H1 (cell line): Measurements from ENCODE around the gene TPD52L2. TPM values are rescaled to one million over a fixed set of nuclear protein-coding genes. Genes with fewer than 3 reads are reported as not detected.
A peak's percentile ranks its signal among the peaks of the same experiment; 100 is the strongest.

ENCODE experiments used
- CTCF ChIA-PET: fragments of 300-600 bp; sonication (Branson Sonifier 250); formaldehyde crosslinking; loops from one replicate; lab custom pipeline; 2021; ENCODE audit not compliant: partially characterized antibody; lab: Charles Lee
- POLR2A ChIA-PET: fragments of 300-600 bp; sonication (Branson Sonifier 250); formaldehyde crosslinking; loops from one replicate; lab custom pipeline; 2021; ENCODE audit warnings: inconsistent platforms; ENCODE audit not compliant: partially characterized antibody; lab: Charles Lee
- DNase-seq, 2 experiments: peaks; one replicate each; pipeline versions ENCODE4 v3.0.0 to v3.0.0-alpha.2; 2010 to 2022; ENCODE audit warnings: low spot score in 2 of 2, low read depth in 1 of 2, mixed read lengths in 1 of 2
- FAIRE-seq: peaks from 2 replicates; lab custom pipeline; 2011; peaks lifted over from hg19 to GRCh38; lab: Jason Lieb, UNC
- H2AFZ ChIP-seq: 2 replicates; pipeline ENCODE4 v1.8.1; 2012; ENCODE audit warnings: low read length, inconsistent platforms
- H2AK5ac ChIP-seq: 2 replicates; pipeline ENCODE4 v1.6.1; 2013; ENCODE audit warnings: low read depth, low read length
- H2BK120ac ChIP-seq: replicated peaks from 2 replicates; pipeline ENCODE3; 2013; ENCODE audit warnings: low read depth, low read length, inconsistent platforms
- H2BK12ac ChIP-seq: 2 replicates; pipeline ENCODE4 v1.6.1; 2013; ENCODE audit warnings: low read depth, low read length
- H2BK15ac ChIP-seq: 2 replicates; pipeline ENCODE4 v1.6.1; 2013; ENCODE audit warnings: low read length
- H2BK20ac ChIP-seq: 2 replicates; pipeline ENCODE4 v1.6.1; 2013; ENCODE audit warnings: low read length
- H2BK5ac ChIP-seq: 2 replicates; pipeline ENCODE4 v1.6.1; 2013; ENCODE audit warnings: low read depth, low read length
- H3K14ac ChIP-seq: 2 replicates; pipeline ENCODE4 v1.6.1; 2013; ENCODE audit warnings: inconsistent platforms; ENCODE audit not compliant: insufficient read length
- H3K18ac ChIP-seq: 2 replicates; pipeline ENCODE4 v1.6.1; 2013; ENCODE audit warnings: low read length; ENCODE audit errors: extremely low read depth
- H3K23ac ChIP-seq: 2 replicates; pipeline ENCODE4 v1.6.1; 2013; ENCODE audit warnings: inconsistent platforms; ENCODE audit not compliant: insufficient read length
- H3K23me2 ChIP-seq: 2 replicates; pipeline ENCODE4 v1.6.1; 2013; ENCODE audit warnings: low read depth, low read length
- H3K27ac ChIP-seq: 2 replicates; pipeline ENCODE4 v1.6.1; 2011; ENCODE audit warnings: low read depth, low read length, inconsistent platforms
- H3K27me3 ChIP-seq, 4 experiments: replicated peaks in 1 of 4; 1 replicate in 1 of 4; 2 replicates in 3 of 4; pipeline versions ENCODE4 v1.6.1 to v1.8.1; 2011 to 2013; ENCODE audit warnings: low read length in 3 of 4, mild to moderate bottlenecking in 3 of 4, inconsistent platforms in 2 of 4, mixed read lengths in 2 of 4, moderate library complexity in 1 of 4; ENCODE audit not compliant: control insufficient read depth in 3 of 4, insufficient read depth in 3 of 4; ENCODE audit errors: extremely low read depth in 1 of 4
- H3K36me3 ChIP-seq, 4 experiments: 2 replicates each; pipeline versions ENCODE4 v1.6.1 to v1.8.1; 2011 to 2013; ENCODE audit warnings: mild to moderate bottlenecking in 4 of 4, low read length in 3 of 4, moderate library complexity in 2 of 4, control low read depth in 1 of 4, inconsistent platforms in 1 of 4; ENCODE audit not compliant: insufficient read depth in 4 of 4, control insufficient read depth in 2 of 4
- H3K4ac ChIP-seq: replicated peaks from 2 replicates; pipeline ENCODE3; 2013; ENCODE audit warnings: low read length, low read depth, mixed read lengths, inconsistent platforms; ENCODE audit not compliant: insufficient read length
- H3K4me1 ChIP-seq, 4 experiments: replicated peaks in 1 of 4; 1 replicate in 1 of 4; 2 replicates in 3 of 4; pipeline versions ENCODE4 v1.6.1 to v1.8.1; 2011 to 2013; ENCODE audit warnings: low read length in 3 of 4, inconsistent platforms in 2 of 4, mixed read lengths in 1 of 4; ENCODE audit not compliant: insufficient read depth in 4 of 4, control insufficient read depth in 3 of 4
- H3K4me2 ChIP-seq, 2 experiments: 2 replicates each; pipeline versions ENCODE4 v1.6.1 to v1.8.1; 2011 to 2013; ENCODE audit warnings: low read depth in 2 of 2, low read length in 2 of 2, control low read depth in 1 of 2, inconsistent platforms in 1 of 2, mild to moderate bottlenecking in 1 of 2; ENCODE audit not compliant: insufficient read depth in 1 of 2
- H3K4me3 ChIP-seq, 4 experiments: fragments of 200-600, 300-600 bp in 1 of 4; sonication (generic), shearing (Covaris generic), sonication (Bioruptor Twin) in 1 of 4; 2 replicates each; pipeline versions ENCODE4 v1.5.1 to v1.8.1; 2011 to 2016; ENCODE audit warnings: low read length in 4 of 4, low read depth in 3 of 4, control low read depth in 2 of 4, inconsistent platforms in 2 of 4, mild to moderate bottlenecking in 2 of 4, mixed read lengths in 1 of 4, moderate library complexity in 1 of 4; ENCODE audit not compliant: insufficient read depth in 2 of 4; ENCODE audit errors: extremely low read depth in 1 of 4
- H3K56ac ChIP-seq: replicated peaks from 2 replicates; pipeline ENCODE3; 2013; ENCODE audit warnings: low read depth, mild to moderate bottlenecking, mixed read lengths, low read length, inconsistent platforms; ENCODE audit not compliant: insufficient read length
- H3K79me1 ChIP-seq: 2 replicates; pipeline ENCODE4 v1.6.1; 2013; ENCODE audit warnings: low read depth, low read length, control low read depth
- H3K79me2 ChIP-seq, 2 experiments: 2 replicates each; pipeline versions ENCODE4 v1.6.1 to v1.8.1; 2012 to 2013; ENCODE audit warnings: low read length in 2 of 2, mild to moderate bottlenecking in 2 of 2, inconsistent platforms in 1 of 2; ENCODE audit not compliant: insufficient read depth in 2 of 2, control insufficient read depth in 1 of 2
- H3K9ac ChIP-seq, 4 experiments: replicated peaks in 1 of 4; 1 replicate in 1 of 4; 2 replicates in 3 of 4; pipeline versions ENCODE4 v1.6.1 to v1.8.1; 2011 to 2013; ENCODE audit warnings: low read depth in 3 of 4, low read length in 3 of 4, control low read depth in 2 of 4, mild to moderate bottlenecking in 2 of 4, moderate library complexity in 2 of 4, inconsistent platforms in 1 of 4; ENCODE audit errors: extremely low read depth in 1 of 4
- H3K9me3 ChIP-seq, 2 experiments: 2 replicates each; pipeline versions ENCODE4 v1.6.1 to v1.8.1; 2012 to 2013; ENCODE audit warnings: mild to moderate bottlenecking in 2 of 2, moderate library complexity in 2 of 2, control low read depth in 1 of 2, inconsistent platforms in 1 of 2, low read depth in 1 of 2, low read length in 1 of 2, mixed read lengths in 1 of 2; ENCODE audit not compliant: insufficient read depth in 2 of 2
- H4K20me1 ChIP-seq, 2 experiments: replicated peaks in 1 of 2; 2 replicates each; pipeline versions ENCODE3 to v1.8.1; 2011 to 2013; ENCODE audit warnings: inconsistent platforms in 2 of 2, low read length in 2 of 2, mild to moderate bottlenecking in 1 of 2; ENCODE audit not compliant: insufficient read depth in 2 of 2, control insufficient read depth in 1 of 2
- H4K5ac ChIP-seq: 2 replicates; pipeline ENCODE4 v1.6.1; 2013; ENCODE audit warnings: low read length, low read depth, mixed read lengths, inconsistent platforms; ENCODE audit not compliant: insufficient read length
- H4K8ac ChIP-seq: 2 replicates; pipeline ENCODE4 v1.8.0; 2013; ENCODE audit warnings: mild to moderate bottlenecking, moderate library complexity, low read length, inconsistent platforms; ENCODE audit not compliant: insufficient read depth; ENCODE audit errors: extremely low read depth
- H4K91ac ChIP-seq: replicated peaks from 2 replicates; pipeline ENCODE3; 2013; ENCODE audit warnings: low read length, mixed read lengths, inconsistent platforms; ENCODE audit not compliant: insufficient read length
- BACH1 ChIP-seq: IDR thresholded peaks from 2 replicates; pipeline ENCODE4 v1.6.1; 2012; ENCODE audit warnings: low read length, improper control_type of control experiment
- EP300 ChIP-seq, 2 experiments: IDR thresholded peaks; 1 replicate in 1 of 2; 2 replicates in 1 of 2; pipeline ENCODE4 v1.6.1; 2011 to 2012; ENCODE audit warnings: low read depth in 2 of 2, low read length in 2 of 2, mild to moderate bottlenecking in 2 of 2, borderline replicate concordance in 1 of 2, inconsistent platforms in 1 of 2, moderate library complexity in 1 of 2
- PHF8 ChIP-seq: fragments of 200-600 bp; sonication (generic); conservative IDR thresholded peaks from 2 replicates; pipeline ENCODE4 v1.7.1; 2012; ENCODE audit warnings: low read depth, mild to moderate bottlenecking, inconsistent platforms, low read length, moderate library complexity
- RAD21 ChIP-seq, 2 experiments: IDR thresholded peaks in 1 of 2; conservative IDR thresholded peaks in 1 of 2; 2 replicates each; pipeline ENCODE4 v1.6.1; 2011; ENCODE audit warnings: low read depth in 2 of 2, low read length in 2 of 2, improper control_type of control experiment in 1 of 2, inconsistent platforms in 1 of 2, mild to moderate bottlenecking in 1 of 2, moderate library complexity in 1 of 2
- TAF1 ChIP-seq: IDR thresholded peaks from 2 replicates; pipeline ENCODE4 v1.6.1; 2011; ENCODE audit warnings: mild to moderate bottlenecking, low read depth, low read length
- WGBS, 2 experiments: shearing (Covaris generic) in 1 of 2; methylation state at CpG; one replicate each; pipeline versions ENCODE4 v1.1.6 to v1.1.7; 2013 to 2015; ENCODE audit warnings: low lambda C conversion rate in 2 of 2, mixed read lengths in 2 of 2, inconsistent platforms in 1 of 2, low coverage in 1 of 2, missing lambda C conversion rate in 1 of 2; ENCODE audit not compliant: insufficient replicate concordance in 2 of 2, insufficient coverage in 1 of 2, insufficient read length in 1 of 2; ENCODE audit errors: extremely low coverage in 1 of 2, missing lambda C conversion rate in 1 of 2; 5-methylcytosine and 5-hydroxymethylcytosine counted together
- polyA plus RNA-seq, 7 experiments: library from polyadenylated mRNA; depleted of rRNA in 3 of 7; stranded (reverse) in 5 of 7; unstranded in 2 of 7; fragments of >200 nt in 5 of 7; fragments of 200-250 nt in 2 of 7; gene quantifications; 1 replicate in 5 of 7; 2 replicates in 1 of 7; 4 replicates in 1 of 7; pipeline versions ENCODE4 v1.2.1 to v1.2.3, GENCODE V29; 2011 to 2013; ENCODE audit warnings: missing spikeins in 2 of 7, mixed read lengths in 2 of 7
- total RNA-seq: library from RNA; stranded (reverse); fragmentation: NEBNext Ultra II Directional; extraction: Animal tissue kit (Norgen Biotek cat#: 25700); gene quantifications from 2 replicates; pipeline ENCODE4 v1.2.1, GENCODE V29; 2021

TPD52L2 gene
- total and polyA plus RNA-seq, 2 of the 8 experiments (the other 6 are each of a cell fraction or from before 2014, with no cell fraction given), result 77.1 to 80.2 TPM

- no peak for FAIRE-seq
These were observed 31.1 kb upstream of the TPD52L2 start for GRCh38 chr20:63833776-63834490.

More at GRCh38 chr20:63833776-63834490, 31.1 kb upstream of the TPD52L2 start:
- Histone ChIP-seq H3K4me1 (peaks cover 4 to 34% (median 18%) of the 10 kb centered on the region in 4 experiments), H3K79me1 (no peaks in the 10 kb centered on the region; the same call in 1 of the 2 replicates), H2BK12ac (peak overlapping the region; percentile 80; the same call in 1 of the 2 replicates), H3K9me3 (no peaks in the 10 kb centered on the region), H3K27ac (no peak overlapping the region), H3K36me3 (no peaks in the 10 kb centered on the region), H4K5ac (no peak overlapping the region), H4K20me1 (peaks cover 0 to 9% of the 10 kb centered on the region in 2 experiments), H2BK15ac (peak overlapping the region; percentile 92; the same call in 1 of the 2 replicates), H3K4me2 (no peak overlapping the region), H4K91ac (peak overlapping the region; percentile 68), H2BK20ac (peak overlapping the region; percentile 32; the same call in 1 of the 2 replicates), H3K14ac (no peak overlapping the region), H3K4ac (peak overlapping the region; percentile 72), H3K79me2 (peaks cover 7 to 11% of the 10 kb centered on the region in 2 experiments; a peak in 3 of 4 replicates), H3K18ac (peak overlapping the region; percentile 60; the same call in 1 of the 2 replicates), H3K23me2 (peaks cover 15% of the 10 kb centered on the region; the same call in 1 of the 2 replicates), H2AK5ac (peak overlapping the region; percentile 14; the same call in 1 of the 2 replicates), H3K27me3 (peaks cover 14 to 35% (median 28%) of the 10 kb centered on the region in 4 experiments; a peak in 6 of 7 replicates), H3K9ac (no peak overlapping the region), H4K8ac (0 out of 2 replicates have a peak overlapping the region, but pooled peaks have one; percentile 1), H3K4me3 (no peak overlapping the region), H3K23ac (no peak overlapping the region), H2BK5ac (peak overlapping the region; percentile 40; the same call in 1 of the 2 replicates), H2BK120ac (no peak overlapping the region), H2AFZ (no peak overlapping the region), H3K56ac (no peak overlapping the region)
- TF ChIP-seq TAF1 (no peak), RAD21 (IDR thresholded peaks at IDR 0.05 in 1 of 2, conservative IDR thresholded peaks at IDR 0.05 in 1 of 2; ENCODE audit: low read depth in 2 of 2, low read length in 2 of 2) (no peak), BACH1 (no peak), PHF8 (no peak), EP300 (IDR thresholded peaks at IDR 0.05; ENCODE audit: borderline replicate concordance in 1 of 2, low read depth in 2 of 2, low read length in 2 of 2) (no peak)
- 89% methylated on average over 17 of the region's 20 CpGs; no CpG with 5 or more reads in 1 of the 2 experiments for WGBS, 2 experiments
- ChIA-PET CTCF (interaction anchor here (0.8 kb wide), 1 partner anchor 48 kb away, joined by 3 read pairs; no protein-coding TSS in a partner anchor), POLR2A (interaction anchor here (1.1 to 1.5 kb wide), 3 partner anchors 31 to 96 kb away, joined by 3 to 7 read pairs (median 4); partner anchors contain the start of gene TPD52L2)
- DNase-seq, result no peak
